Glomerular visceral epithelial cell (primary cell): ENCODE results near the gene PLD6.
A peak's percentile ranks its signal among the peaks of the same experiment; 100 is the strongest.
"Not testable (repeated sequence)": the region's sequence is repeated elsewhere in the genome, so short reads cannot be mapped to it uniquely, and the experiment has no call there.

Experiments
- DNase-seq: peaks from one replicate; pipeline ENCODE4 v3.0.0-alpha.2; 2016; ENCODE audit errors: extremely low spot score

Gene PLD6, protein sequence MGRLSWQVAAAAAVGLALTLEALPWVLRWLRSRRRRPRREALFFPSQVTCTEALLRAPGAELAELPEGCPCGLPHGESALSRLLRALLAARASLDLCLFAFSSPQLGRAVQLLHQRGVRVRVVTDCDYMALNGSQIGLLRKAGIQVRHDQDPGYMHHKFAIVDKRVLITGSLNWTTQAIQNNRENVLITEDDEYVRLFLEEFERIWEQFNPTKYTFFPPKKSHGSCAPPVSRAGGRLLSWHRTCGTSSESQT

DNA sequence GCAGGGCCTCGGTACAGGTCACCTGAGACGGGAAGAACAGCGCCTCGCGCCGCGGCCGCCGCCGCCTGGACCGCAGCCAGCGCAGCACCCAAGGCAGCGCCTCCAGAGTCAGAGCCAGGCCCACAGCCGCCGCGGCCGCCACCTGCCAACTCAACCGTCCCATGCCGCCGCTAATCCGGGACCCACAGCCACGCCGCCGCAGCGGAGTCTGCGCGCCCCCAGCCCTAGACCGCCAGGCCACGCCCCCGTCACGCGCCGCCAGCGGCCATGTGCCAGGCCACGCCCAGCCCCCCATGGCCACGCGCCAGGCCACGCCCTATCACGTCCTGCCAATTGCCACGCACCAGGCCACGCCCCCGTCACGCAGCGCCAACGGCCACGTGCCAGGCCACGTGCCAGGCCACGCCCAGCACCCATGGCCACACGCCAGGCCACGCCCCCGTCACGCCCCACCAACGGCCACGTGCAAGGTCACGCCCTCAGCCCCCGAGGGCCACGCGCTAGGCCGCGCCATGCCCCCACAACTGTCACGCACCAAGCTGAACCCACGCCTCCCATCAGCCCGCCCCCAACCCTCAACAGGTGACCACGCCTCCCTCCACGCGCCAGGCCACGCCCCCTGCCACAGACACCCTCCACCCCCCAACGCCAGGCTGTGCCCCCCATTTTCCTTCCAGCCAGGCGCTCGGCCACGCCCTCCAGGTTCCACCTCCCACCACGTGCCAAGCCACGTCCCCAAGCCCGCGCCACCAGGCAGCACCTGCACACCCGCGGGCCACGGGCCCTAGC lies at the start of gene PLD6:
Gene PLD6 (minus strand): TSS at position 210 of the 789 bp plus-strand sequence. CDS start 47 bp downstream, at position 163.
- DNase-seq: peak; percentile 90

- not testable (repeated sequence) for DNase-seq
Observed at GRCh38 chr17:17255689-17256088, 49.6 kb upstream of the PLD6 start.

- no peak for DNase-seq
Observed at GRCh38 chr17:17254036-17254435, 47.9 kb upstream of the PLD6 start.

DNA sequence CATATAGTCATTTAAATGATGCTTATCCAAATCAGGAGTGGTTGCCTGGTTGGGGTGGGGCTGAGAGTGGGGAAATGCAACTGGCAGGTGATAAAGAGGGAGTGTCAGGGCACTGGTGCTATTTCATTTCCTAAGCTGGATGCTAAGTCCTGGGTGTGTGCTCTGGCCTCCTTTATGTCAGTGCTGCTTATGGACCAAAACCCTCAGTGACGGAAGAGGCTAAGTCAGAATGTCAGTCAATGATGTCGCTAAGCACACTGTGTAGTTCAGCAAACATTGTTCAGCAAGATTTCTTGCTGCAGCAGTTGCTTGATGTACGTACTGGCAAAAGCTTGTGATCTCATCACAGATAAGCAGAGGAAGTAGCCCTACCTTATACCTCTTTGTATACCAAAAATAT lies 47.3 kb upstream of the PLD6 start:
- no peak for DNase-seq

DNA sequence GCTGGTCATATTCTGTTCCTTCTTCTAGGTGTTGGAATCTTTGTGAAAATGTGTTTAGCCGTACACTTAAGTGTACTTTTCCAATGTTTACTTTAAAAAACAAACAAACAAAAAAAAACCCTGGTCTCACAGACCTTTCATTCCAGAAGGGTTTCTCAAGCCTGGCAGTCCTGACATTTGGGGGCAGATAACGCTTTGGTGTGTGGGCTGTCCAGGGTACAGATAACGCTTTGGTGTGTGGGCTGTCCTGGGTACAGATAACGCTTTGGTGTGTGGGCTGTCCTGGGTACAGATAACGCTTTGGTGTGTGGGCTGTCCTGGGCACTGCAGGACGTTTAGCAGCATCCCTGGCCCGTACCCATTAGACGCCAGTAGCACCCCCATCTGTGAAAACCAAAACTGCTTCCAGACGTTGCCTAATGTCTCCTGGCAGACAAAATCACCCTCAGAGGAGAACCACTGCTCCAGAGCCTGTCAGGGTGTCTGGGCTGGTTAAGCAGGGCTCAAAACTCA lies 46.1 kb upstream of the PLD6 start:
- DNase-seq: no peak

GRCh38 chr17:17246879-17247278 lies 40.7 kb upstream of the PLD6 start:
- DNase-seq: no peak

- no peak for DNase-seq
Observed at GRCh38 chr17:17243163-17243562, 37.0 kb upstream of the PLD6 start.

- no peak for DNase-seq
Observed at GRCh38 chr17:17242246-17242645, 36.1 kb upstream of the PLD6 start.

- no peak for DNase-seq
Observed at GRCh38 chr17:17241656-17242055, 35.5 kb upstream of the PLD6 start.

- DNase-seq: no peak
Observed at GRCh38 chr17:17239832-17240231, 33.7 kb upstream of the PLD6 start.

GRCh38 chr17:17237026-17237799 lies 31.1 kb upstream of the PLD6 start, which contains the start of gene FLCN:
Gene FLCN, minus strand, starts transcription at chr17:17237168. Its CDS starts 9,031 bp downstream, at chr17:17228137.
- peak; percentile 90 for DNase-seq

DNA sequence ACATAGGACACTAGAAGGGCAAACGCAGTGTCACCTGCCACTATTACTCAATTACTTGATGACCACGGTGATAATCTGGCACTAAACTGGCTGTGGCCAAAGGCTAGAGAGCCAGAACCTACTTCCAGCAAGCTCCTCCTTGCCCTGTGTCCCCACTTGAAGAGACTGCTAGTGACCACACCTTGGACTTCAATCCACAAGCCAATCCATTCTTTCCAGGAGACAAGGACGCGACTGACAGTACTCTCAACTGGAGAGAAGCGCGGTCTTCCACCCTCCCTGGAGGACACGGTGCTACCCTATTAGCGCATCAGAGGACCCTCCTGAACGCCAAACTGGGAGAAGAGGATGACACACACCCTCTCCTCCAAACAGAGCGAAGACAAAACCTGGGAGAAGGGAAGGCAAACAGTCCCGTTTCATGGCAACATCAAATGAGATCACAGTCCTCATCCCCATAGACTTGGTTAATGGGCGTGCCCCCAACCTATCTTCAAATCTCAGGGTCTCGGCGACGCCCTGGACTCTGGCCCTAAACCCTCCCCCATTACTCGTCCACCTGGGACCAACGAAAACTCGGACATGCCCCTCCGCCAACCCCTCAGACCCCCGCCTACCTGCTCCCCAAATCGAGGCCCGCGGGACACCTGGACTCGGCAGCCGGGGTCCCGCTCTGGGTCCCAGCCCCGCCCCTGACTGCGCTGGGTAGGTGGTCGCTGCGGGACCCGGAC lies 30.3 kb upstream of the PLD6 start:
- peak; percentile 62 for DNase-seq

DNA sequence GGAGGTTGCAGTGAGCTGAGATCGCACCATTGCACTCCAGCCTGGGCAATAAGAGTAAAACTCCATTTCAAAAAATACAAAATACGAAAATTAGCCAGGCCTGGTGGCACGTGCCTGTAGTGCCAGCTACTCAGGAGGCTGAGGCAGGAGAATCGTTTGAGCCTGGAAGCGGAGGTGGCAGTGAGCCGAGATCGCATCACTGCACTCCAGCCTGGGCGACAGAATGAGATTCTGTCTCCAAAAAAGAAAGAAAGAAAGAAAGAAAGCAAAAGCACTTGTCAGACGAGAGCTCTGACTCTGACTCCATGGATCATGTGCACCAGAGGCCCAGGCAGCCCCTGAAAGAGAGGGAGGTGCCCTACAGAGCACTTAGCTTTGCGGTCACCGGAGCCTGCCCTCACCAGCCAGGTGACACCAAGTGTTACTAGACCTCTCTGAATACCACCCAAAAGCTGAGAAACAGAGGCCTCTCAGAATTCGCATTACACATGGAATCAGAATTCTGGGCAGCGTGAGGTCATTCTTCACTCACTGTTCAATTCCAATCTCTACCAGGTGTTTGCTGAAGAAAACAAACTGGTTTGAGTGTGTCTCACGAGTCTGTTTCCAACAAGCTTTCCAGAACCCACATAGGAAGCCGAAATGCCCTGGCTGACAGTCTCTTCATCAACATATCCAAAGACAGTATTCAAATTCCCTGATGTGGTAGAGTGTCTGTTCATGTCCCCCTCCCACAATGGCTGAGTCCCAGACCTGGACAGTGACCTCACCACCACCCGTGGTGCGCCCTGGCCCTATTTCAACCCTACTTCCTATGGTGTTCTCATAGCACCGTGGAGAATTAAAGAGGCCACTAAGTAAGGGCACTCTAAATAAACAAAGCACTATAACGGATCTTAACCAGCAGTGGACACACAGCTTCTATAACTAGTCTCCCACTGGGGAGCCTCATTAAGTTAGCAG lies 29.4 kb upstream of the PLD6 start:
- peak; percentile 82 for DNase-seq

GRCh38 chr17:17232303-17232621 lies 26.1 kb upstream of the PLD6 start:
- no peak for DNase-seq

- DNase-seq: no peak
Observed at GRCh38 chr17:17231621-17232302, 25.6 kb upstream of the PLD6 start.

- no peak for DNase-seq
Observed at GRCh38 chr17:17229416-17230384, 23.6 kb upstream of the PLD6 start.

DNA sequence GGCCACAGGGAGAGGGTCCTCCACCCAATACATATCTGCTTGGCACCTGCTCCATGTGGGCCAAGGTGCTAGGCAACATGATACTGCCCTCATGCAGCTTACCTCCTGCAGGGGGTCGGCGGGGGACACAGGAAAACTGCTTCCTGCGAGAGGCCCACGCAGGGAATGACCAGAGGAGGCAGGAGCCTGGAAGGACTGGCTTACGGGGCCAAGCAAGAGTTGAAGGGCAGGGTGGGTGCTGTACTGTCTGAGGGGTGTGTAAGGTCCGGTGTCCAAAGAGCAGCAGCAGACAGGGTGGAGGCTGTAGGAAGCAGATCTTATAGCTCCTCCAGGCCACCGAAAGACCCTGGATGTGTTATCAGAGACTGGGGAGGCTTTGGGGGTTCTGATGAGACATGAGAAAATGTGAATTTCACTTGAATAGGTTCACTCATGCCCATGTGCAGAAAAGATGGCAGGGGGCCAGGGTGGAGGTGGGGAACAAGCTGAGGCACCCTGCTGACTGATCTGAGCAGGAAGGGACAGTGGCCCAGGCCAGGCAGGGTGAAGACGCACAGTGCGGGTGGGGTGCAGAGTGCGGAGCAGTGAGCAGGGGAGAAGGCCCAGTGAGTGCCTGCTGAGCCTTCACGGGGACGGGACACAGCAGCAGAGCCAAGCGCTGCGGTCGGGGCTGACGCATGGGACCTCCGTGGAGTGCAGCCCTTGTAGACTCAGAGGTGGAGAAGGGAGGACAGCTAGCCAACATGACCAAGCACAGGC lies 22.6 kb upstream of the PLD6 start:
- no peak for DNase-seq
